ENCODE results near the gene OSTC. TPM values are rescaled to one million over a fixed set of nuclear protein-coding genes. Genes with fewer than 3 reads are reported as not detected.

Gene OSTC
- total and polyA plus RNA-seq, 2 of the 13 experiments (the other 11 are each of a cell fraction or from before 2014, with no cell fraction given) = 208 to 380 TPM

- H3K27ac ChIP-seq (ENCODE audit: extremely low read length, insufficient read depth, low read length) = peak overlapping the region; percentile 86
- ChIA-PET CTCF (ENCODE audit: low intra/inter-chr PET ratio, low total read pairs) (no interaction called here), POLR2A (interaction anchor here (0.9 to 2.9 kb wide), 10 partner anchors 9 to 141 kb away, joined by 3 to 37 read pairs (median 5); partner anchors contain the start of genes ETNPPL and OSTC)
- H4K20me1 ChIP-seq (ENCODE audit: insufficient read depth, low read length) = peaks cover 49% of the 10 kb centered on the region
- peak overlapping the region; percentile 92 for H3K9ac ChIP-seq (ENCODE audit: insufficient read depth, low read depth, low read length)
- in situ Hi-C loops (cut with HindIII; ENCODE audit: extremely low pct_ligation_motif_present, low pct_unique_long_range_greater_than_20kb) (no loop called here), intact Hi-C loops (cut with micrococcal nuclease; ENCODE audit: unreplicated experiment) (loop anchor here (1.0 kb wide), 1 partner anchor 29 kb away; the partner anchor contains the start of gene OSTC)
- H3K4me1 ChIP-seq (ENCODE audit: insufficient read depth, low read length) = peaks cover 44% of the 10 kb centered on the region
- peaks cover 14 to 42% of the 10 kb centered on the region in 2 experiments for H3K36me3 ChIP-seq (replicated peaks in 1 of 2; ENCODE audit: control insufficient read depth in 1 of 2, insufficient read depth in 2 of 2, low read length in 2 of 2)
- FAIRE-seq = no peak
- WGBS (ENCODE audit: low lambda C conversion rate) = under 1% methylated on average over 23 of the region's 23 CpGs
- peaks cover 0 to 5% of the 10 kb centered on the region in 2 experiments; a peak in 1 of 5 replicates for H3K27me3 ChIP-seq (ENCODE audit: control insufficient read depth in 1 of 2, insufficient read depth in 2 of 2, low read length in 2 of 2)
- TSS peak; percentile 70 for BruUV-seq (replicated peaks)
- no peaks in the 10 kb centered on the region for H3K9me3 ChIP-seq (ENCODE audit: low read length)
- H2AFZ ChIP-seq (ENCODE audit: low read length) = no peak overlapping the region
- peak overlapping the region; percentile 84 to 94 (median 85) for H3K4me3 ChIP-seq (replicated peaks in 1 of 3; ENCODE audit: insufficient read depth in 1 of 3, low read depth in 2 of 3, low read length in 3 of 3)
- peaks cover 43% of the 10 kb centered on the region for H3K79me2 ChIP-seq (ENCODE audit: insufficient read depth, low read length)
- H3K4me2 ChIP-seq (ENCODE audit: low read depth, low read length) = peak overlapping the region; percentile 84
- ATAC-seq = no peak
- DNase-seq (ENCODE audit: low spot score) = no peak
- no peak for TF ChIP-seq ZFP36L1 (CRISPR knock-in tag; IDR thresholded peaks at IDR 0.05)
- no peak for TF ChIP-seq ZNF576 (CRISPR knock-in tag; IDR thresholded peaks at IDR 0.05)
- peak; percentile 68; the same call in 1 of the 2 replicates for TF ChIP-seq KDM5A (IDR thresholded peaks at IDR 0.05; ENCODE audit: borderline replicate concordance, low read length)
- no peak for TF ChIP-seq ZNF75D (CRISPR knock-in tag; IDR thresholded peaks at IDR 0.05; ENCODE audit: borderline replicate concordance)
- no peak for TF ChIP-seq KDM5B (CRISPR knock-in tag; IDR thresholded peaks at IDR 0.05; ENCODE audit: borderline replicate concordance)
- TF ChIP-seq FOXK2 (IDR thresholded peaks at IDR 0.05) = no peak
- no peak for TF ChIP-seq SKIL (CRISPR knock-in tag; IDR thresholded peaks at IDR 0.05; ENCODE audit: borderline replicate concordance)
- 0 out of 2 replicates have a peak, but pooled peaks have one; percentile 20 for TF ChIP-seq KLF15 (CRISPR knock-in tag; IDR thresholded peaks at IDR 0.05; ENCODE audit: borderline replicate concordance)
- TF ChIP-seq NFIC (IDR thresholded peaks at IDR 0.05; ENCODE audit: low read length) = no peak; the same call in 1 of the 2 replicates
- no peak for TF ChIP-seq ZMYM4 (CRISPR knock-in tag; IDR thresholded peaks at IDR 0.05)
- no peak for TF ChIP-seq NR2F6 (IDR thresholded peaks at IDR 0.05)
- no peak for TF ChIP-seq NR2F6 (CRISPR knock-in tag; IDR thresholded peaks at IDR 0.05)
- TF ChIP-seq, protein P1, sequence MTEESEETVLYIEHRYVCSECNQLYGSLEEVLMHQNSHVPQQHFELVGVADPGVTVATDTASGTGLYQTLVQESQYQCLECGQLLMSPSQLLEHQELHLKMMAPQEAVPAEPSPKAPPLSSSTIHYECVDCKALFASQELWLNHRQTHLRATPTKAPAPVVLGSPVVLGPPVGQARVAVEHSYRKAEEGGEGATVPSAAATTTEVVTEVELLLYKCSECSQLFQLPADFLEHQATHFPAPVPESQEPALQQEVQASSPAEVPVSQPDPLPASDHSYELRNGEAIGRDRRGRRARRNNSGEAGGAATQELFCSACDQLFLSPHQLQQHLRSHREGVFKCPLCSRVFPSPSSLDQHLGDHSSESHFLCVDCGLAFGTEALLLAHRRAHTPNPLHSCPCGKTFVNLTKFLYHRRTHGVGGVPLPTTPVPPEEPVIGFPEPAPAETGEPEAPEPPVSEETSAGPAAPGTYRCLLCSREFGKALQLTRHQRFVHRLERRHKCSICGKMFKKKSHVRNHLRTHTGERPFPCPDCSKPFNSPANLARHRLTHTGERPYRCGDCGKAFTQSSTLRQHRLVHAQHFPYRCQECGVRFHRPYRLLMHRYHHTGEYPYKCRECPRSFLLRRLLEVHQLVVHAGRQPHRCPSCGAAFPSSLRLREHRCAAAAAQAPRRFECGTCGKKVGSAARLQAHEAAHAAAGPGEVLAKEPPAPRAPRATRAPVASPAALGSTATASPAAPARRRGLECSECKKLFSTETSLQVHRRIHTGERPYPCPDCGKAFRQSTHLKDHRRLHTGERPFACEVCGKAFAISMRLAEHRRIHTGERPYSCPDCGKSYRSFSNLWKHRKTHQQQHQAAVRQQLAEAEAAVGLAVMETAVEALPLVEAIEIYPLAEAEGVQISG (CRISPR knock-in tag; IDR thresholded peaks at IDR 0.05) = no peak
- 0 out of 2 replicates have a peak, but pooled peaks have one; percentile 12 for TF ChIP-seq ZMYM2 (CRISPR knock-in tag; IDR thresholded peaks at IDR 0.05)
- no peak for TF ChIP-seq ZNF83 (CRISPR knock-in tag; IDR thresholded peaks at IDR 0.05; ENCODE audit: borderline replicate concordance)
- TF ChIP-seq ONECUT2 (CRISPR knock-in tag; IDR thresholded peaks at IDR 0.05) = no peak
- no peak for TF ChIP-seq ZNF670 (CRISPR knock-in tag; IDR thresholded peaks at IDR 0.05; ENCODE audit: borderline replicate concordance)
Observed at GRCh38 chr4:108620933-108621905, 29.2 kb upstream of the OSTC start.

Data from HepG2 (cell line).